HG02970 (cell line): Measurements from ENCODE around the gene GDPGP1.
"Not testable (repeated sequence)": the region's sequence is repeated elsewhere in the genome, so short reads cannot be mapped to it uniquely, and the experiment has no call there.

Source experiments
- ATAC-seq: cut with Tn5 transposase; IDR thresholded peaks from one replicate; pipeline ENCODE4 v1.9.1; 2021; ENCODE audit warnings: mild to moderate bottlenecking, moderate library complexity, moderate number of reproducible peaks; ENCODE audit not compliant: unreplicated experiment, low FRiP score

Gene GDPGP1

DNA sequence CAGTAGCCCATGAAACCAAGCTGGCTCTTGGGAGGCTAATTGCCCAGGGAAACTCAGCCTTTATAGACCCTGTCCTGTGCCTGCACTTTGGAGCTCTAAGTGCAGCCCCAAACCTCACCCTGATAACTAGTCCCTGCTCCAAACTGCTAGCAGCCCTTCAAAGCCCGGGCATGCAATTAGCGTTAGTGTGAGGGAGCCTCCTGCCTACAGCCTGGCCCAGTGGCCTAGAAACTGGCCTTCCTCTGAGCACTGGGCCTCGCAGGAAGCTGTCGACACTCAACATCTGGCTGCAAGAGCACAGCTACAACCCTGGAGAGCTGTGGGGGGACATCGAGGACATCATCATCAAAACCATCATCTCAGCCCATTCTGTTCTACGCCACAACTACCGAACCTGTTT is 23.8 kb downstream of the GDPGP1 start:
- ATAC-seq: no peak

DNA sequence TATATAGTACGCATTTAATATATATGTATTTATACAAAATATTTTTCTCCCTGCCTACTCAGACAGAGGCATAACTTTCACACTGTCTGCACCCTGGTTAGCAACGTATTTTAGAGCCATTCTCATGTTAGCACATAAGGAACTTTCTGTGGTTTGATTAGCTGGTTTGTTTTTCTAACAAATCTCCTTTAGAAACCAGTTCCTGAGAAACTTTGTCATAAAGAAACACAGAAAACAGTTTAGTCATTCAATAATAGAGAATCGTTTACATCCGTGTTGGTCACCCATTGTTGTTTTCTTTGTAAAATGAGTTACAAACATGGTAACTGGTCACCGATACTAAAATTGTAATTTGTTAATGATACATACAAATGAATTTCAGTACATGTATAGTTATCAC is 25.5 kb downstream of the GDPGP1 start:
- ATAC-seq: peak; percentile 48

GRCh38 chr15:90260731-90261130 is 26.7 kb downstream of the GDPGP1 start:
- ATAC-seq: not testable (repeated sequence)

DNA sequence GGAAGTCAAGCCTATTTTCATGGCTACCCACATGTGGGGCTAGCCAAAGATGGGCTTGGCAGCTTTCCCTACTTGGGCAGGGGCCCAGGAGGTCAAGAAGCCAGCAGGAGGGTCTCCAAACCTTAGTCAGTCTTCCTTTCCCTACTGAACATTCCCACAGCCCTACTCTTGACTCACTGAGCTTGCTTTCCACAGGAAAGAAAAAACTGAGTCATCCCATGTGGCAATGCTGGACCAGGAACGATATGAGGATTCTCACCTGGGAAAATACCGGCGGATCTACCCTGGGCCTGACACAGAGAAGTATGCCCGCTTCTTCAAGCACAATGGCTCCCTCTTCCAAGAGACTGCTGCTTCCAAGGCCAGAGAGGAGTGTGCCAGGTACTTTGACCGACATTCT is 27.8 kb downstream of the GDPGP1 start:
- no peak for ATAC-seq

GRCh38 chr15:90262426-90262825 is 28.4 kb downstream of the GDPGP1 start:
- ATAC-seq: no peak

DNA sequence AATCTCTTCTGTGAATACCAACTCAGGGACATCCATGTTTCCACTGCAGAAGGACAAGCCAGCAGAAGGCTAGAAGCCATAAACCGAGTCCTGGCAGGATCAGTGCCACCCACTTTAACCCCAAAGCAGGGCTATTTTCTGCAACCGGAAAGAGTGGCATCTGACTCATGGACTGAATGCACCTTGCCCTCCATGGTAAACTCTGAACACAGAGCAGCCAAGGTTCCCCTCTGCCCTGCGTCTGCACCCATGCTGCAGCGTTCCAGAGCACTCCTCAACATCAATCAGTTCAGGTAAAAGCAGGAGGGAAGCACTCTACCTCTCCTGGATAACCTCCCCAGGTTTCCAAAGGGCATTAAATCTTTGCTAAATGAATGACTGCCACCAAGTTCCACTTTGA is 30.7 kb downstream of the GDPGP1 start:
- ATAC-seq: no peak

DNA sequence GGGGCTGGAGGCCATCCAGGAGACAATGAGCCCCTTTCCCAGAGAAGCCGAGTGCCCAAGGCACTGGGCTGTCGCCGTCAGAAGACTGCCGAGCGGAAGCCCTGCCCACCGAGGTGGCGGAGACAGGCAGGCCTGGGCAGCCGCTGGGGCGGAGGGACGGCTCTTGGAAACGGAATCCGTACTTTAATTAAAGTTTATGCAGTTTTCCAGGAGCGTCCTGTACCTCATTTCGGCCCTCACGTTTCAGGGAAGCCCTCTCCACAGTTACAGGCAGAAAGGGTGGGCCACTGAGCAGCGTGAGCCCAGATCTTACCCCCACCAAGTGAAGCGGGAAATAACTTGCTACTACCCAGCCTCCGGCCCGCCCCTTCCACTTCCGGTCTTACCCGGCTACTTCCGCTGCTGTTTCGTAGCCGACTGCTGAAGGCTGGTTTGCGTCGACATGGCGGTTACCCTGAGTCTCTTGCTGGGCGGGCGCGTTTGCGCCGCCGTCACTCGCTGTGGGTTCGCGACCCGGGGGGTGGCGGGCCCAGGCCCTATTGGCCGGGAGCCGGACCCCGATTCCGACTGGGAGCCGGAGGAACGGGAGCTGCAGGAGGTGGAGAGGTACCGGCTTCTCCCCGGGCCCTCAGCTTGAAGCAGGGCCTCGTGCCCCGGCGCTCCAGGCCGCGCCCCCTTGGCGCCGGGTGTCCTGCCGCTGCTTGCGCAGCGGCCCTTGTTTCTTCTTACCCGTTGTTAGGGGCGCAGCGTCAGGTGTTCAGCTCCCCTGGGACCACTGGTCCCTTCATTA is 31.5 kb downstream of the GDPGP1 start, which contains the start of gene NGRN:
Gene NGRN, plus strand, starts transcription at position 402 of the 790 bp plus-strand sequence. Its CDS starts 41 bp downstream, at position 443.
- ATAC-seq: peak; percentile 86

- ATAC-seq: no peak
These were observed 32.0 kb downstream of the GDPGP1 start for GRCh38 chr15:90266061-90266431.

- no peak for ATAC-seq
These were observed 32.5 kb downstream of the GDPGP1 start for GRCh38 chr15:90266485-90266884.

DNA sequence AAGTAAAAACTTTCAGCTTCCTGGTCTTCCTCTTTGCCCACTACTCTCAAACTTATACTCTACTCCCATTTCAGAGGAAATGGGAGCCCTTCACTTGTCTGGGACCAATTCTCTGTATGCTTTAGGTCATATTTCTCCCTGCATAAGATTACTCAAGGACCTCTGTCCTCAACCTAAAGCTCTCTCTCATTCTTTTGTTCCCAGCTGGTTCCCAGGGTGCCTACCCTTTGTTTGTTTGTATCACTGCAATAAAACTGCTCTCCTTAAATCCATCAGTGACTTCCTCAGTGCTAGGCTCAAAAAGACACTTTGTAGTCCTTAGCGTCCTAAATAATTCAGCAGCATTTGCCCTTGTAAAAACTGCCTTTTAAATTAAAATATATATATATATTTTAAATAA is 34.4 kb downstream of the GDPGP1 start:
- no peak for ATAC-seq

- ATAC-seq: no peak
These were observed 36.6 kb downstream of the GDPGP1 start for GRCh38 chr15:90270502-90271150.

GRCh38 chr15:90271459-90272166 is 37.6 kb downstream of the GDPGP1 start:
- ATAC-seq: no peak

DNA sequence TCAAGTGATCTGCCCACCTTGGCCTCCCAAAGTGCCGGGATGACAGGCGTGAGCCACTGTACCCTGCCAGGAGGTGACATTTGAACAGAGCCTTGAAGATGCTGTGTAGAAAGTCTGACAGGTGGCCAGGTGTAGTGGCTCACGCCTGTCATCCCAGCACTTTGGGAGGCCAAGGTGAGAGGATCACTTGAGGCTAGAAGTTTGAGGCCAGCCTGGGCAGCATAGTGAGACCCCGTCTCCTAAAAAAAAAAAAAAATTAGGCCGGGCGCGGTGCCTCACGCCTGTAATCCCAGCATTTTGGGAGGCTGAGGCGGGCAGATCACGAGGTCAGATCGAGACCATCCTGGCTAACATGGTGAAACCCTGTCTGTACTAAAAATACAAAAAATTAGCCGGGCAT is 44.5 kb downstream of the GDPGP1 start:
- ATAC-seq: not testable (repeated sequence)

GRCh38 chr15:90280743-90281142 is 46.7 kb downstream of the GDPGP1 start:
- ATAC-seq: not testable (repeated sequence)

GRCh38 chr15:90281637-90282036 is 47.6 kb downstream of the GDPGP1 start:
- not testable (repeated sequence) for ATAC-seq

- no peak for ATAC-seq
These were observed 52.7 kb downstream of the GDPGP1 start for GRCh38 chr15:90286678-90287077.

DNA sequence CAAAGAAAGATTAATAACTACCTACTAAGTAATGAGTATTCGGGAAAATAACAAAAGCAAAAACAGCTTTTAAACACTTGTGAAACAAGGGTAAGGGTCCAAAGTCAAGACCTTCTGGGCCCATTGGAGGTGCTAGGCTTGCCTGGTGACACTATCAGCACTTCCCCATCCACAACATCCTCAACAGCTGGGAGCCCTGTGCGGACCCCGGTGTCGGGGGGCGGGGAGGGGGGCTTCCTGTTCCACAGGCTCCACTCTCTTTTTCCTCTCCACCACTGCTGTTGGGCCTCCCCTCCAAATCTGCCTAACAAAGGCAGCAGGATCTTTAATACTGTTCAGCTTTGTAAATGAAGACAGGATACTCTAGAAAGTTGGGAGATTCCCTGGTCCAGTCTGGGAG is 53.1 kb downstream of the GDPGP1 start:
- ATAC-seq: no peak

GRCh38 chr15:90287946-90288345 is 53.9 kb downstream of the GDPGP1 start:
- ATAC-seq: no peak

DNA sequence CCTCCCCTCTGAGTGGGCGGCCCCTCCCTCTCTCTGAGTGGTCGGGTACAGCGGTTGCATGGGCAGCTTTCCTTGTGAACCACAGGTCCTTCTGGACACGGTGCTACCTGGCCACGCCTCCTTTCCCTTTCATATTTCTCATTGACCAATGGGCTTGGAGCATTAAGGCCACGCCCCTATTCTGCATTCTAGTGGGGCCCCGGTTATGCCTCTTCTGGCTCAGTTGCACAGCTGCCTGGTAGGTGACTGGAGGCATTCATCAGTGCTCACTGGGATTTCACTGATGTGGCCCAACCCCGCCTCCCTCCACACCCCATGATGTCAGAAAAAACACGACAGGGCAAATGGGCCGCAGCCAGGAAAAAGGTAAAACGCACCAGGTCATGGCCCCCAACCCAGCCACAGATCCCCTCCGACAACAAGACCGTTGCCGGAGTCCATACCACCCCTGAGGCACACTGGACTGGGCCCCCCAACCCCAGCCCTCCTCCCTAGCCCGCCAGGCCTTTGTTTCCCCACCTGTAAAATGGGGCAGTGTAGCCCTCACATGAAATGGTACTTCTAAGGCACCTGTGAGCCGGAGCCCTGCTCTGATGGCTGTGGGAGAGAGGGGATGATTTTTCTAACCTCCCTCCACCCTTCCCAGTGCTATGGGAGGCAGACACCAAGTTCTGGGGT is 57.8 kb downstream of the GDPGP1 start:
- no peak for ATAC-seq

- ATAC-seq: not testable (repeated sequence)
These were observed 59.2 kb downstream of the GDPGP1 start for GRCh38 chr15:90293040-90293810.
